Measurements from ENCODE around the gene MCMBP.
"Not testable (repeated sequence)": the region's sequence is repeated elsewhere in the genome, so short reads cannot be mapped to it uniquely, and the experiment has no call there.

The MCMBP gene

GRCh38 chr10:119830851-119831250 is 41.8 kb downstream of the MCMBP start:
- DNase-seq (ENCODE audit: low spot score) = no peak

DNA sequence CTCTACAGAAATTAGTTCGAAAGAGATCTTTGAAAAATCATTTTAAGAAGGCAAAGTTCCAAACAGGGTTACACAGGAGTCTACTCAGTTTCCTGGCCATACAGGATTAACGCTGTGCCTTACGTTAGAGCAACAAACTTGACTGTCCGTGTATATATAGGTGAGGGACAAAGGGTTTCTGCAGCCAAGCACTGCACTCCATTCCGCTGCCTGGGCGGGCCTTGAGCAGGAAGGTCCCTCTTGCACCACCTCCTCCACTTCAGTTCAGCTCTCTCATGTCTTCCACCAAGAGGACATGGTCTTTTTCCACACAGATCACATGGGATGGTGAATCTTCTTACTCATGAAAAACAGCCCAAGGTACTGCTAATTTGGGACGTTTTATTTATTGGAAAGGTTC is 43.2 kb downstream of the MCMBP start:
- DNase-seq (ENCODE audit: low spot score) = no peak

- no peak for DNase-seq (ENCODE audit: low spot score)
Measured at GRCh38 chr10:119827430-119827829, 45.2 kb downstream of the MCMBP start.

- no peak for DNase-seq (ENCODE audit: low spot score)
Measured at GRCh38 chr10:119826771-119827170, 45.9 kb downstream of the MCMBP start.

DNA sequence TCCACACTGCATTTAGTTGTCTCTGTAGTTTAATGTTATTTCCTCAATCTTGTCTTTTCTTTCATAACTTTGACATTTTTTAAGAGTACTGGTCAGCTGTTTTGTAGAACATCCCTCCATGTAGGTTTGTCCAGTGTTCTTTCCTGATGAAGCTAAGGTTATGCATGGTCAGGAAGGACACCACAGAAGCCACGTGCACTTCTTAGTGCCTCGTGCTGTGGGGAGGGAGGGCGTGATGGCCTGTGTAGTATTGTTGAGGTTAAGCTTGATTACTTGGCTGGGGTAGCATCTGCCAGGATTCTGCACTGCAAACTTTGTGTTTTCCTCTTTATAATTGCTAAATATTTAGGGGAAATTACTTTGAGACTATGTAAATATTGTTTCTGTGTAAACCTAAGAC is 48.3 kb downstream of the MCMBP start:
- DNase-seq (ENCODE audit: low spot score) = no peak

GRCh38 chr10:119821182-119821581 is 51.5 kb downstream of the MCMBP start:
- no peak for DNase-seq (ENCODE audit: low spot score)

GRCh38 chr10:119818889-119819270 is 53.8 kb downstream of the MCMBP start:
- DNase-seq (ENCODE audit: low spot score) = no peak

DNA sequence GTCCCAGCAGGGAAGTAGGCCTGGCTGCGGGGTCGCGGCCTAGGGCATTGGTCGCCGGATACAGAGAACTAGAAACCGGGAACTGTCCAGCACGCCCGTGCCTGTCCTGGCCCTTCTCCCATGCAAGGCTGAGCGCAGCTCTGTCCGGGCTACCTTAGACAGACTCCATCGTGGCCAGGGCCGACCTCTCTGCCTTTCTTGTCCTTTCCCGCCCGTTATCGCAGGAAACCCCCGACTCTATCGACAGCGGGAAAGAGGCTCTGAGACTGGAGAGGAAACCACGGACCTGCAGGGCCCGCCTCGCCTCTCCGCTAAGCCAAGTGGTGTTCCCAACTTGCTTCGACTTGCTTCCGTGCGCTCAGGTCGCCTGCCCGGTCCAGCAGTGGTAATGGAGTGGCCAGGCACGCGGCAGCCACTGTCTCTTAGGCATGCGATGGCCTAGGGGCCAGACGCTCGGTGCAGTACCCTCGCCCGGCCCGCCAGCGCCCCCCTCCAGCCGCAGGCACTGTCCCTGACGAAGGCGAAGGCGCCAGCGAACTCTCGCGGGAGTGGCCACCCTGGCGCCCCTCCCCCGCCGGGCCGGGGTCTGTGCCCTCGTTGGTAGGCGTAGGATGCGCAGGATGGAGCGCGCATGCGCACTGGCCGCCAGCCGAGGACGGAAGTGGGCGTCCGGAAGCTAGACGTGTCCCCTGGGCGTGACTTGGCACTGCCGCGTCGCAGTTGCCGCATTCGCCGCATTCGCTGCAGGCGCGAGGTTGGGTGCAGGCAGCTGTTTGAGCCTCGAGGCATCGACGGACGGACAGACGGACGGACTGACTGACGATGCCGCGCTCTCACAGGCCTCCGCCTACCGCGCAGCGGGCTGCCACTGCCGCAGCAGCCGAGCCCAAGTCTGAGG is 54.4 kb downstream of the MCMBP start:
- no peak for DNase-seq (ENCODE audit: low spot score)

- no peak for DNase-seq (ENCODE audit: low spot score)
Measured at GRCh38 chr10:119815671-119816070, 57.0 kb downstream of the MCMBP start.

DNA sequence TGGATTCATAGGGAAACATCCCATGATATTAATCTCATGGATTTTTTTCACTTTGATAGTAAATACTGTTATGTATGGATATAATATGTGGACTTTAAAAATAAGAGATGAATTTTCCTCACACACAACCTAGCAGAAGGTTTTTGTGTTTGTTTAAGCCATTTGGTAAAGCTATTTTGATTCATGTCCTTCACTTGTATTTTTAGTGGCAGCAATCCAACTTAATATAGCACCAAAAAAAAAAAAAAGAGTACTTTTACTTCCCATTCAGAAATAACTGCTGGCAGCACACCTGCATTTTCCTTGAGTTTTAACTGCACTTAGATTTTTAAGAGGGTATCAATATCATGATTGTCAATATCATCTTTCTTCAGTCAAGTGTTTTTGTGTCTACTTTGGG is 60.0 kb downstream of the MCMBP start:
- no peak for DNase-seq (ENCODE audit: low spot score)

DNA sequence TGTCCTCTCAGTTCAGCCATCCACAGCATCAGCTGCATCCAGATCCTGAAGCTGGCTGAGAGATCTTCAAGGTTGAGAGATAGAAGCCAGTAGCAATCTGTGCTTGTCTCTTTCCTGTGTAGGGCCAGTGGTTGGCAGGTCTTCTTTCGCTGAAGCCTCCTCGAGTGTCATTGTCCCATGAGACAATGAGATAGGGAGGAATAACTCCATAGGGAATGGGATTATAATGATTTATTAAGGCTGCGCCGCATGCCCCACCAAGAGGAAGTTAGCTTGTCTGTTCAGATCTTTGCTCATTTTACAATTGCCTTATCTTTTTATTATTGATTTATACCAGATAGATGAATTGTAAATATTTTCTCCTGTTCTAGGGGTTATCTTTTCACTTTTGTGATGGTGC is 61.5 kb downstream of the MCMBP start:
- no peak for DNase-seq (ENCODE audit: low spot score)

DNA sequence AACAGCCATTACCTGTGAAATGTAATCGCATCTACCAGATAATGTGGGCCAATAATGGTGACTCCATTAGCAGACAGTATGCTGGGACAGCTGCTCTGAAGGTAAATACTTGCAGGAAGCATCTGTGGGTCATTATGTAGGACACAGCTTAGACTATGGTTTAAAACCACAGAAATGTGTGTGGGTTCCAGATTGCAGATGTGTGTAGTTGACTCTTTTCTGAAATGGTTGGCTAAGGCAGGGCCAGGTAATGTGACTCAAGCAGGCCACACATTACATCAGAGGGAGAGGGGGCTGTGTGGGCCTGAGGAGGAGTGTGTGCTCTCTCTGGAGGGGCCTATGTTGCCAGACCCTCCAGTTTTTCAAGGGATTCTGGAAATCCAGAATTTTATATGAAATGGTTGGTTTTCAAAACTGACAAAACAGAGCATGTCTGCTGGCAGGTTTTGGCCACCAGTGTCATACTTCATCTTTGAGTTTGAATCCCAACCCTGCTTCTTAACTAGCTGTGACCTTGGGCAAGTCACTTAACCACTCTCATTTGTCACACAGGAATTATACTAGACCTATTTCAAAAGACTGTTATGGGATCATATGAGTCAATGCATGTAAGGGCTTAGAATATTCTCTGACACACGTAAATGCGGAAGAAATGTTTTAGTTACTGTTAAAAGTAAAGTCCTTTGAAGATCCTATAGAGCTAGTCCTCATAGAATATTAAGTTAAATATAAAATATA is 64.5 kb downstream of the MCMBP start:
- DNase-seq (ENCODE audit: low spot score) = no peak

DNA sequence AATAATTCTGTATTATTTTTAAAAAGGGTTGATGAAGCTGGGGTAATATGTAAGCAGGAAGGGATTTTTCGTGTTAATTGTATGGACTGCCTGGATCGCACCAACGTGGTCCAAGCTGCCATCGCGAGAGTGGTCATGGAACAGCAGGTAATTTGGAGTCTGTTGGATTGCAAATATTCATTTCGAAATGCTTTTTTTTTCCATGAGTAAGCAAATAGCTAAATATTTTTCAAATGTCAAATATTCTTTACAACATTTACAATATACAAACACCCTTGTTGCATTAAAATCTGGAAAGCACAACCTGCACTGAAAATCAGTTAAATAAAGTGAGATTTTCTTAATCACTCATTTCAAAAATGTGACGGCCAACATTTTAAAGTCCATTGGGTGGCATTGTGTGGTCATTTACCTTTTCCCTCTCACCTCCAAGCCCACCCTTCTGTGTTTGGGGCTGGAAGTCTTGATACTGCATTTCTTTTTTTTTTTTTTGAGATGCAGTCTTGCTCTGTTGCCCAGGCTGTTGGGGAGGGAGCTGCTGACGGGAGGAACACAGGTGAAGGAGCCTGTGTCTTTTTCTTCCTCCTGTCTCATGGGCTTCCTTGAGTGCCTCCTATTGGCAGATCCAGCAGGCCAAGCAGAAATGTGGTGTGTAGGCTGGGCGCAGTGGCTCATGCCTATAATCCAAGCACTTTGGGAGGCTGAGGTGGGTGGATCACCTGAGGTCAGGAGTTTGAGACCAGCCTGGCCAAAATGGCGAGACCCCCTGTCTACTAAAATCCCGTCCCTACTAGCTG is 66.1 kb downstream of the MCMBP start:
- no peak for DNase-seq (ENCODE audit: low spot score)

- DNase-seq (ENCODE audit: low spot score) = no peak
Measured at GRCh38 chr10:119805702-119806230, 66.9 kb downstream of the MCMBP start.

GRCh38 chr10:119803264-119803663 is 69.4 kb downstream of the MCMBP start:
- DNase-seq (ENCODE audit: low spot score) = no peak

GRCh38 chr10:119801998-119802538 is 70.6 kb downstream of the MCMBP start:
- DNase-seq (ENCODE audit: low spot score) = no peak

- no peak for DNase-seq (ENCODE audit: low spot score)
Measured at GRCh38 chr10:119801176-119801575, 71.5 kb downstream of the MCMBP start.

DNA sequence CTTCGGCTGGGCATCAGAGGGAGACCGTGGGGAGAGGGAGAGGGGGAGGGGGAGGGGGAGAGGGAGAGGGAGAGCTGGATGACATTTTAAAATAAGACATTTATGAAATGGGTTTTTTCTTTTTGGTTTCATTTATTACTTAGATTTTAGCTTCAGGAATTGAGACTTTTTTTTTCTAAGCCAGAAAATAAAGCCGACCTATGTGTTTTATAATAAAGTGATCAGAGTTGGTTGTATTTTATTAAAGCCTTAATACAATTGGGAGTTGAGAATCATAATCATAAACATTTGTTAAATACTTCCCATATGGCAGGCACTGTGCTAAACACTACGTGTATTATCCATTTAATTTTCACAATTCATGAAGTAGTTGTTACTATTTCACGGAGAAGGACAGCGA is 76.6 kb downstream of the MCMBP start:
- no peak for DNase-seq (ENCODE audit: low spot score)

GRCh38 chr10:119795101-119795500 is 77.5 kb downstream of the MCMBP start:
- not testable (repeated sequence) for DNase-seq (ENCODE audit: low spot score)

DNA sequence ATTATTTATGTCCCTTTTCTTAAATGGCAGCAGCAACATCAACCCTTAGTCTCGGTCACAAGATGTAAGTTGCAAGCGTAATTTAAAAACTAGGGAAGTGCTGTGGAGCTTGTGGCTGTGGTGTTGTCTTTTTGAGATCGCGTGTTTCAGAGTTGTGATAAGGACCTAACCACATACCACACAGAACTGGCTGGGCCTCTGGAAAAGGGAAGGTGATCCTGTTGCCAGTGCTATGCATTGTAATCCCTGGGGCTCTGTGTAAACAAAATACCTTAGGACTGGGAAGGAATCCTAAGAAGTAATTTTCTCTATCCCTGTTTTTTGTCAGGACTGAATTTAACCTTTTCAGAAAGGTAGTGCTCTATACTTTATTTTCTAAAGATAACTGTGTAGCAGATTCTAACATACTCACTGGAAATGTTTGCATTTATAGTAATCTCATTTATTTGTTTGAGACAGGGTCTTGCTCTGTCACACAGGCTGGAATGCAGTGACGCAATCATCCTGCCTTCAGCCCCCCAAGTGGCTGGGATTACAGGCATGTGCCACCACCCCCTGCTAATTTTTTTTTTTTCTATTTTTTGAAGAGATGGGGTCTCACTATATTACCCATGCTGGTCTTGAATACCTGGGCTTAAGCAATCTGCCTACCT is 86.4 kb downstream of the MCMBP start:
- DNase-seq (ENCODE audit: low spot score) = no peak

GRCh38 chr10:119784340-119785067 is 88.1 kb downstream of the MCMBP start:
- DNase-seq (ENCODE audit: low spot score) = no peak

All from COLO829 (cell line).